B cell (primary cell): ENCODE measurements around the gene NCOR1. TPM values are rescaled to one million over a fixed set of nuclear protein-coding genes. Genes with fewer than 3 reads are reported as not detected.

Source experiments
- ATAC-seq: fragments of 200-7000 bp; cut with Tn5 transposase; one replicate; pipeline ENCODE4 v1.10.0; 2021; ENCODE audit warnings: low read depth, mild to moderate bottlenecking, moderate number of reproducible peaks, moderate library complexity
- CTCF ChIA-PET: fragments of 350-600 bp; sonication (Branson Sonifier 250); formaldehyde crosslinking; loops from one replicate; lab custom pipeline; 2021; ENCODE audit warnings: antibody characterized with exemption, inconsistent platforms; lab: Charles Lee
- POLR2A ChIA-PET: fragments of 350-600 bp; sonication (Branson Sonifier 250); formaldehyde crosslinking; loops from one replicate; lab custom pipeline; 2021; ENCODE audit warnings: antibody characterized with exemption; lab: Charles Lee
- DNase-seq: peaks from one replicate; pipeline ENCODE4 v3.0.0; 2013
- H2AFZ ChIP-seq: 2 replicates; pipeline ENCODE4 v1.6.1; 2012; ENCODE audit warnings: mild to moderate bottlenecking, low read depth, low read length; ENCODE audit not compliant: insufficient read depth, poor library complexity, severe bottlenecking
- H3K27ac ChIP-seq, 2 donors: 1 replicate in 1 of 2; 2 replicates in 1 of 2; pipeline ENCODE4 v1.5.1; 2012 to 2013; ENCODE audit warnings: low read length in 2 of 2, mild to moderate bottlenecking in 2 of 2, moderate library complexity in 1 of 2
- H3K27me3 ChIP-seq, 4 experiments: fragments of 200-600 bp in 1 of 4; sonication (generic) in 1 of 4; replicated peaks in 1 of 4; 1 replicate in 2 of 4; 2 replicates in 2 of 4; pipeline versions ENCODE4 v1.6.1 to v1.7.0; 2013 to 2016; ENCODE audit warnings: low read length in 3 of 4, mild to moderate bottlenecking in 2 of 4, mixed read lengths in 1 of 4, moderate library complexity in 1 of 4; ENCODE audit not compliant: insufficient read depth in 4 of 4, control insufficient read depth in 3 of 4; ENCODE audit errors: control extremely low read depth in 1 of 4
- H3K36me3 ChIP-seq, 2 experiments: replicated peaks in 1 of 2; 1 replicate in 1 of 2; 2 replicates in 1 of 2; pipeline versions ENCODE4 v1.6.1 to v1.7.1; 2013; ENCODE audit warnings: low read length in 1 of 2; ENCODE audit not compliant: insufficient read depth in 2 of 2, control insufficient read depth in 1 of 2; ENCODE audit errors: control extremely low read depth in 1 of 2, extremely low read depth in 1 of 2
- H3K4me1 ChIP-seq, 2 donors: fragments of 200-600 bp in 1 of 2; sonication (generic) in 1 of 2; 1 replicate in 1 of 2; 2 replicates in 1 of 2; pipeline versions ENCODE4 v1.5.1 to v1.6.1; 2013 to 2017; ENCODE audit warnings: low read length in 2 of 2; ENCODE audit not compliant: control insufficient read depth in 2 of 2, insufficient read depth in 2 of 2
- H3K4me2 ChIP-seq: replicated peaks from 2 replicates; pipeline ENCODE3; 2012; ENCODE audit warnings: mild to moderate bottlenecking, low read depth, low read length; ENCODE audit not compliant: poor library complexity, severe bottlenecking
- H3K4me3 ChIP-seq, 5 experiments: fragments of 200-600 bp in 1 of 5; sonication (generic) in 1 of 5; 1 replicate in 3 of 5; 2 replicates in 2 of 5; pipeline versions ENCODE4 v1.5.1 to v1.7.0; 2011 to 2016; ENCODE audit warnings: low read length in 4 of 5, mild to moderate bottlenecking in 4 of 5, low read depth in 2 of 5, control low read depth in 1 of 5, moderate library complexity in 1 of 5; ENCODE audit not compliant: insufficient read depth in 1 of 5; ENCODE audit errors: control extremely low read depth in 1 of 5, extremely low read depth in 1 of 5
- H3K79me2 ChIP-seq: fragments of 200-600 bp; sonication (generic); one replicate; pipeline ENCODE4 v1.6.0; 2016; ENCODE audit warnings: low read length; ENCODE audit not compliant: control insufficient read depth, insufficient read depth
- H3K9ac ChIP-seq: fragments of 200-600 bp; sonication (generic); 2 replicates; pipeline ENCODE4 v1.6.1; 2017; ENCODE audit warnings: mild to moderate bottlenecking, low read length, moderate library complexity
- H3K9me3 ChIP-seq, 3 donors: one replicate each; pipeline versions ENCODE4 v1.6.1 to v1.7.1; 2013; ENCODE audit warnings: low read length in 2 of 3; ENCODE audit not compliant: control insufficient read depth in 2 of 3, insufficient read depth in 1 of 3; ENCODE audit errors: control extremely low read depth in 1 of 3
- H4K20me1 ChIP-seq: 2 replicates; pipeline ENCODE4 v1.6.0; 2012; ENCODE audit warnings: mild to moderate bottlenecking, low read length; ENCODE audit not compliant: insufficient read depth, control insufficient read depth, poor library complexity, severe bottlenecking
- H3K27ac Mint-ChIP-seq: one replicate; pipeline ENCODE4 v1.8.0; 2021; ENCODE audit warnings: mixed read lengths
- H3K27me3 Mint-ChIP-seq: one replicate; pipeline ENCODE4 v1.8.0; 2021; ENCODE audit warnings: mixed read lengths
- H3K4me1 Mint-ChIP-seq: one replicate; pipeline ENCODE4 v1.8.0; 2021; ENCODE audit warnings: mixed read lengths
- H3K4me3 Mint-ChIP-seq: one replicate; pipeline ENCODE4 v1.8.0; 2021; ENCODE audit warnings: mixed read lengths
- H3K9me3 Mint-ChIP-seq: one replicate; pipeline ENCODE4 v1.8.0; 2022; ENCODE audit warnings: mixed read lengths; ENCODE audit not compliant: insufficient read depth
- CTCF ChIP-seq: fragments of 200-600 bp; IDR thresholded peaks from one replicate; pipeline ENCODE4 v1.8.0; 2022; ENCODE audit warnings: antibody characterized with exemption, mild to moderate bottlenecking
- EZH2 ChIP-seq: IDR thresholded peaks from 2 replicates; pipeline ENCODE4 v1.6.1; 2012; ENCODE audit warnings: borderline replicate concordance, low read depth, mild to moderate bottlenecking, moderate library complexity, low read length; ENCODE audit not compliant: insufficient read depth, poor library complexity, severe bottlenecking
- WGBS: methylation state at CpG from one replicate; pipeline ENCODE4 v1.1.5; 2013; ENCODE audit warnings: missing lambda C conversion rate; ENCODE audit not compliant: insufficient coverage; 5-methylcytosine and 5-hydroxymethylcytosine counted together
- intact Hi-C: fragments of 100-400 bp; cut with micrococcal nuclease; formaldehyde crosslinking; loops from one replicate; pipeline ENCODE4 v1.10.0; 2022
- polyA plus RNA-seq: library from polyadenylated mRNA; depleted of rRNA; stranded (reverse); fragments of >200 nt; gene quantifications from 2 replicates; pipeline ENCODE4 v1.2.3, GENCODE V29; 2012
- total RNA-seq, 2 donors: library from RNA; stranded (reverse); fragments of 120-200 nt in 1 of 2; gene quantifications; 1 replicate in 1 of 2; 2 replicates in 1 of 2; pipeline versions ENCODE4 v1.2.3 to v1.2.4, GENCODE V29; 2013 to 2022

The NCOR1 gene
- total and polyA plus RNA-seq, 2 donors (not counting 1 experiment from before 2014, with no cell fraction given): 46.3 to 217 TPM

DNA sequence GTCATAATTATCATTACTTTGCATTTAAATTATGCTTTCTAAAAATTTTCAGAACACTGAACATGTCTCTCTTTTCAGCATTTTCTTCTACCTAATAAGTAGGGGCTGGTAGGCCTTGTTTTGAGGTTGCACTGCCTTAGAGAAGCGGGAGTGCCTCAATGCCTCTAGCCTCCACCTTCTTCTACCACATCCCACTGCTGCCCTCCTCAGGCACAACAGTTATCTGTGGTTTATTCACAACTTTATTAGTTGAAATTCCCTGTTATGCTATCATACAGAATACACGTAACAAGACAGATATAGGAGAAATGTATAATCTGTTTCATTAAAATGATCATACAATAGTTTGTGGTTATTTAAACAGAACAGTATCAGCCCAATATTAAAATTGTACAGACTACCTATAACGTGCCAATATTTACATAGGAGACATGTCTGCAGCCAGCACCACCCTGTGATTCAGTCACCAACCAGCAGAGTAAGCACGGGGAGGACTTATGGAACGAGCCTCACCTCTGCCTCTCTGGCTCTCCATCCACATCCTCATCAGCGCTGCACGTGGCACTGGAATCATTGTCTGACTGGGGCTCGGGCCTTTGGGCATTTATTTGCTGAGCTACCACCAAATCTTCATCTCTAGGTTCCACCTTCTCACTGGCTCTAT, 114.5 kb downstream of the NCOR1 start:
- Histone ChIP-seq H3K27me3 (no peaks in the 10 kb centered on the region), H3K79me2 (peaks cover 18% of the 10 kb centered on the region), H3K9me3 (peaks cover 0 to 2% (median 0%) of the 10 kb centered on the region in 3 donors), H3K27ac (no peak overlapping the region), H3K4me3 (no peak overlapping the region), H3K4me2 (no peak overlapping the region), H2AFZ (no peak overlapping the region), H3K4me1 (no peaks in the 10 kb centered on the region), H3K9ac (no peak overlapping the region), H3K36me3 (peaks cover 18 to 80% of the 10 kb centered on the region in 2 experiments), H4K20me1 (peaks cover 7% of the 10 kb centered on the region)
- no peak overlapping the region for H3K27ac Mint-ChIP-seq
- DNase-seq: no peak
- POLR2A ChIA-PET: no interaction called here
- 93% methylated on average over 6 of the region's 8 CpGs for WGBS
- CTCF ChIA-PET: no interaction called here
- no peaks in the 10 kb centered on the region for H3K27me3 Mint-ChIP-seq
- H3K4me3 Mint-ChIP-seq: no peak overlapping the region
- no peak for TF ChIP-seq CTCF
- TF ChIP-seq EZH2: no peak
- H3K9me3 Mint-ChIP-seq: no peaks in the 10 kb centered on the region
- intact Hi-C loops: no loop called here
- H3K4me1 Mint-ChIP-seq: no peaks in the 10 kb centered on the region
- ATAC-seq: no peak

GRCh38 chr17:16091773-16092172, 123.6 kb downstream of the NCOR1 start:
- H3K4me1 ChIP-seq: no peaks in the 10 kb centered on the region
- Mint-ChIP-seq H3K27me3 (no peaks in the 10 kb centered on the region), H3K4me3 (no peak overlapping the region), H3K4me1 (no peaks in the 10 kb centered on the region), H3K9me3 (no peaks in the 10 kb centered on the region), H3K27ac (no peak overlapping the region)
- H3K9ac ChIP-seq: no peak overlapping the region
- DNase-seq: no peak
- no peak overlapping the region for H2AFZ ChIP-seq
- peaks cover 3% of the 10 kb centered on the region for H3K79me2 ChIP-seq
- peaks cover 11 to 46% of the 10 kb centered on the region in 2 experiments for H3K36me3 ChIP-seq
- H3K4me2 ChIP-seq: no peak overlapping the region
- no peak for TF ChIP-seq CTCF
- TF ChIP-seq EZH2: no peak
- no peak overlapping the region for H3K27ac ChIP-seq
- H4K20me1 ChIP-seq: no peaks in the 10 kb centered on the region
- ChIA-PET CTCF (interaction anchor here (0.5 kb wide), 1 partner anchor 100 kb away, joined by 3 read pairs; no protein-coding TSS in a partner anchor), POLR2A (no interaction called here)
- intact Hi-C loops: no loop called here
- ATAC-seq: no peak
- H3K27me3 ChIP-seq: no peaks in the 10 kb centered on the region
- H3K4me3 ChIP-seq: no peak overlapping the region
- H3K9me3 ChIP-seq: no peaks in the 10 kb centered on the region
- WGBS: no CpG with 5 or more reads among the region's 4 CpGs
